Epidermal melanocyte (primary cell): ENCODE measurements around the gene ARHGAP32.
"Not testable (repeated sequence)": the region's sequence is repeated elsewhere in the genome, so short reads cannot be mapped to it uniquely, and the experiment has no call there.

Source experiments
- DNase-seq: peaks from one replicate; pipeline ENCODE4 v3.0.0; 2011; ENCODE audit warnings: low spot score; ENCODE audit not compliant: insufficient read length

The ARHGAP32 gene

DNA sequence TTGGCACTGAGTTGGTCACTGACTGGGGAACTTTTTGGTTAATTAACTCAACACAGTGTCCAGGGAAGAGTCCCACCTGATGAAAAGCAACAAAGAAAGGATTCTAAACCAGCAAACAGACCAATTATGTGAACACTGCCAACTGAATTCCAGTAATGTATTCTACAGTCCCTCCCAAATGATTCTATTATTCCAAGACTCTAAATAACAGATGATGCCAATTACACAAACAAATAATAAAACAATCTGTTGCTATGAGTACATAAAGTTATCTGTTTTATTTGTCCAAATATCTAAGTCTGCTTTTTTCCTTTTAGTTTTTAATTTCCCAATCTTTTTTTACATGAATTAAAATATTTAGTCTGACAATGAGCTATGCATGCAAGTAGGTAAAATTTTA lies 151.2 kb downstream of the ARHGAP32 start:
- DNase-seq: no peak

DNA sequence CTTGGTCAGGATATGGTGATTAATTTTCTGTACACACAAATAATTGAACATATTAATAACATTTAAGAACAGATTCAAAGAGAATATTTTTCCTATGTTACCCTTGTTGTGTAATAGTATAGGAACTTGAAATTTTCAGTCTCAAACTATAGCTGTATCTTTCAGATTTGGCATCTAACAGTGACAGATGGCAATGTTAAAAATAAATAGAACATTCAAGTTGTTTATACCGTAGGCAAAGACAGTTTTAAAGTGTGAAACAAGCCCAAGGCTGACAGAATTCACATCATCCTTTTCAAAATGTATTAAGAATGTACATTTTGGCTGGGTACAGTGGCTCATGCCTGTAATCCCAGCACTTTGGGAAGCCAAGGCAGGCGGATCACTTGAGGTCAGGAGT lies 156.9 kb downstream of the ARHGAP32 start:
- no peak for DNase-seq

DNA sequence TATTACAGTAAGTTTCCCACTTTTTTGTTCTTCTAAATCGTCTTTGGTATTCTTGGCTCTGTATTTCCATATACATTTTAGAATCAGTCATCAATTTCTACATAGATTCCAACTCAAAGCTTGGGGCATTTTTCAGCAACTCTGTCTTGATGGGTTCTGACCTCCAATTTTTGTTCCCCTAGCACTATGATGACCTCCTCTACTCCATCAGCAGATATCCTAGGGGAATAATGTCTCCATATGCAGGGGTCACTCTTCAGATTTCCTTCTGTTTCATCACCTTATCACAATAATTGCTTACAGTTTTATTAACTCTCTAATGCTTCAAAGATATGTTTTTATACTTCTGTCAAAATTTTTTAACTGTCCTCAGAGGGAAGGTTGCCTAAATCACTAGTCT lies 158.1 kb downstream of the ARHGAP32 start:
- DNase-seq: no peak

DNA sequence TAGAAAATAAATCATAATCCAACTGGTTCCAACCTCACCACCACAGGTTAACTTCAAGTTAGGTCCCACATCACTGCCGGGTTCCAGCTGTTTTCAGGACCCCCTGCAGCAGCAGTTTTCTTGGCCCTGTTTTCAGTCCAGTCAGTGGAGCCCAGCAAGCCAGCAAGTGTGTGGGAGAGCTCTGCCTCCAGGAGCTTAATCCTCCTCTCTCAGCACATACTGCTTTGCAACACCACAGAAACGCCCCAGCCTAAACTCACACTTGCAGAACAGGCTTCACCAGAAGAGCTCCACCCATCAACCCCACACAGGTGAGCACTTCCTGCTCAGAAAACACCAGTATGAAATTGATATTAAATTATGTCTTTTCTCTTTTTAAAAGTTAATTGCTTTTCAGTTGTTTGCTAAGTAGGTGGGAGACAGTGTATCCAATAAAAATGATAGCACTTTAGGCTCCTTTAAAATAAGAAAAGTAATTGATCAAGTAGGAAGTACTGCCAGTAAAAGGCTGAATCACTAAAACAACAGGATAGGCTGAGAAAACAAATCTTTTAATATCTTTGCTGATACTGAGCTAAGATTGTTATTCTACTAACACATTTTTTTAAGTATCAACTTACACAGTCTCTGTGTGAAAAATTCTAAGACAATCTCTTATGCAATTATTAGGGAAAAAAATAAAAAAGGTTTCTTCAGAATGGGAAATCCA lies 168.0 kb downstream of the ARHGAP32 start:
- no peak for DNase-seq

DNA sequence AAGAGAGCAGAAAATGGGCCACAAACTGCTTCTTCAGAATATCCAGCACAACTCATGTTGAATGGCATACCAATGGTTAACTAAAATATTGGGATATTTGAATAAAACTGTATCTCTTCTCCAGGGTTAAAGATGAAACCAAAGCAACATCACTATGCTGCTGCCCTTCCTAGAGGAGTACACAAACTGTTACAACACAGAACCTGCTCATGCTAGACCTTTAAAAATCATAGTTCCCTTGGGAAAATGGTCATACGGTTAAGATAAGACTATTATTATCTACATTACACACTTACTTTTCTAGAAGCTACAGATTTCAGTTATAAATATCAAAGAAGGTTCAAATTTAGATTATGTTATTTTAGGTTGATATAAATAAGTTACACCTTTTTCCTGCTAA lies 170.8 kb downstream of the ARHGAP32 start:
- DNase-seq: no peak

DNA sequence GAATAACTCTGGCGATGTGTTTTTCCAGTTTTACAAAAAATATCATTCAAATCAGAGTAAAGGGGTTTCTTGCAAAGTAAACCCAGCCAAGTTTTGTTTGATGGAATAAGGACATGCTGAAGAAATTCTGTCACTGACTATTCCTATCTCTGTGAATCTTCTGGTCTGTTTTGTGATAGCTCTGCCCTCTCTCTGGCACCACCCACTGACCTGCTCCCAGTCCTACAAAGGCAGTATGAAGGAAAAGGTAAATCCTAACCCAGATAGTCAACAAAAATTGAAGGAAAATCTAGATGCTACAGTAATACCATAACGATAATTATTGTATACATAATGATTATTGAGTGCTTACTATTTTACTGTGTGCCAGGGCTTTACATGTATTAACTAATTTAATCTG lies 173.1 kb downstream of the ARHGAP32 start:
- DNase-seq: no peak

DNA sequence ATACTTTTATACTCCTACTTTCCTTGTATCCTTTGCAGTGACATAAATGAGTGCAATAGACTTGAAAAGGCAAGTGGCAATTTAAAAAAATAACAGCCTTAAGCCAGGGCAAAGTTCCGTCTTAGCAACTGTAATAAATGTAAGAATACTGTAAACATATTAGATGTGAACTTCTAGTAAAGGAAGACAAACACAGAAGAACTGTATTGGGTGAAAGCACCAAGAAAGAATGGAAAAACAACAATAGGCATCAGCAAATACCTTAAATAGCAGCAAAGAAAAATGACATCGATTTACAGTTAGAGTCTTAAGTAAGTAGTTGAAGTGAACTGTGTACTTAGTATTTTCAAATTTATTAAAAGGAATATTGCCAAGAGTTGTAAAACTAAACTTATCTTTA lies 174.0 kb downstream of the ARHGAP32 start:
- no peak for DNase-seq

DNA sequence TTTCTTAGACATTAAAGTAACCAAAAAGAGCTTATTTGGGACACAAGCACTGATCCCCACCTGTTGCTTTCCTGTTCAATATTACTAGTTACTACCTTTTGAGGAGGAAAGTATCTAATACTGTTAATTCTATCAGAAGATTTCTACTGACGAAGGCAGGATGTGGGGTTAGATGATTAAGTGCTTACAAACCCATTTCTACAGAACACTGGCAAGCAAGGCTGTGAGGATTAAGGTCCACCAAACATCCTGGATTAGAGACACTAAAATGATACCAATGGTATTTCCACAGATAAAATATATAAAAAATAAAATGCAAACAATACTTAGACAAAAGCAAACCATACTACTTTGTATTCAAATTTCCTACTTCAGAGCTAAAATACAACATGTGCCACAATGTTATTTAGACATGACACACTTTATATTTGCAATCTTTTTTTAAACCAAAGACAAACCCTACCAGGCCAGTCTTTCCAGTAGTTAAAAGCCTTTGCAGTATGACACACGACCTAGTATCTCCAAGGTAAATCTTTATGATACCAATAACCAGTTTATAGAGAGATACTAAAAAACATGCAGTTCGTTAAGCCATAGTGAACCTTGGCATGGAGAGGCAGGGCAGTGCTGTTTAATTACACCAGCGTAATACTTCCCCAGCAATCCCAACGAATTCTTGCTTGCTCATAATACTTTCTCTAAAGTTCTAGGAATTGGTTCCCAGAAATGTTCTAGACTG lies 178.2 kb downstream of the ARHGAP32 start:
- DNase-seq: no peak

DNA sequence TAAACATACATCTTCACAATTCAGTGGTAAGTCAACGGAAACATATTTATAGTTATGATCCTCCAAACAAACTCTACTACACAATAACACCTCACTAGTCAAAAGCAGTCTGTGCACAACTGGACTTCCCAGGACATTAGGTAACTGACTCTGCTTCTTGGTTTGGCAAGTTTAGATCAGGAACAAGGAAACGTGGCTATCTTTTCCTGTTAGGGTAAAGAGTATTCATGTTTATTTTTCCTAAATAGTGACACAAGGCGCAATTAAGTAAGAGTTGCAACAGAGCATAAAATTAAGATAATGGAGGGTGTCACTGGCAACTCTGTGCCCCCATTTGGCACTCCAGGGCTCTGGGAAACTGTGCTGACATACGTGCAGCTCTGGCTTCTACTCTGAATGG lies 179.2 kb downstream of the ARHGAP32 start:
- no peak for DNase-seq

DNA sequence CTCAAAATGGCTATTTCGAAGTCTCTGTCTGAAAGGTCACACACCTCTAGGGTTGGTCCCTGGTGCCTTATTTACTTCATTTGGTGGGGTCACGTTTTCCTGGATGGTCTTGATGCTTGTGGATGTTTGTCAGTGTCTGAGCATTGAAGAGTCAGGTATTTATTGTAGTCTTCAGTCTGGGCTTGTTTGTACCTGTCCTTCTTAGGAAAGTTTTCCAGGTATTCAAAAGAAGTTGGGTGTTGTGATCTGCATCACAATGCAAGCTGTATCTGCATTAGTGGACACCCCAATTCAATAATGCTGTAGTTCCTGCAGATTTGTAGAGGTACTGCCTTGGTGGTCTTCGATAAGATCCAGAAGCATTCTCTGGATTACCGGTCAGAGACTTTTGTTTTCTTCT lies 186.0 kb downstream of the ARHGAP32 start:
- no peak for DNase-seq

DNA sequence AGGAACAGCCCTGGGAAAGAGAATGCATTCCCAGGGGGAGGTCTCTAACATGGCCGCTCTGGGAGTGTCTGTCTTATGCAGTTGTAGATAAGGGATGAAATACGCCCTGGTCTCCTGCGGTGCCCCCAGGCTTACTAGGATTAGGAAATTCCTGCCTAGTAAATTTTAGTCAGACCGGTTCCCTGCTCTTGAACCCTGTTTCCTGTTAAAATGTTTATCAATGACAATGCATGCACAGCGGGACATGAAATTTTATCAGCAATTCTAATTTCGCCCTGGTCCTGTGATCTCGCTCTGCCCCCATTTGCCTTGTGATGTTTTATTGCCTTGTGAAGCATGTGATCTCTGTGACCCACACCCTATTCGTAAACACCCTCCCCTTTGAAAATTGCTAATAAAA lies 193.0 kb downstream of the ARHGAP32 start:
- not testable (repeated sequence) for DNase-seq

DNA sequence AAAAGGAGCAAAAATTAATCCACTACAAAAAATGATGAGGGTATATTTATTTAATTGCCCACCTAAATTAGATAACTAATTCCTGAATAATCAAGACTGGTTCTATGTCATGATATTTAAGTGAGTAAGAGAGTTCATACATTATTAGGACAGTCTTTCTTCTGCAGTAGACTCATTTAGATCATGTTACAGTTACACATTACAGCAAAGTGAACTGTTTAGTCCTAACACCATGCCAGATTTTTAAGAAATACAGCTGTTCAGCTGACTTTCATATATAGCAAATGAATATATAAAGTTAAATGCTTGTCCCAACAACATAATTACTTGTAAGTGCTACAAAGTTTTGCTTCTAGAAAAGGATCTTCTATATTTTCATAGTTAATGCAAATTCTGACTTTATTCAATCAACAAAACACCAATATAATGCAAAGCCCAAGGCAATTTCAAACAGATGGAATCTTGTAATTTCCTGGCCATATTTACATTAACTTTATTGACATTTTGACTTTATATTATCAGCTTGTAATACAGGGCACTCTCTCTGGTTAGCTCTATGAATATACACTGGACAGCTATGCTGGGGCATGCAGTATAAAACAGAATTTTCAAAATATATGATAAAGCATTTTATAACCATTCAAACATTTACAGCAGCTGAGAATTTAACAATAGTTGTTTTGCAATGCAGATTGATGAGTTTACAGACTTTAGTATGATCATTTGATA lies 203.7 kb downstream of the ARHGAP32 start:
- DNase-seq: no peak

DNA sequence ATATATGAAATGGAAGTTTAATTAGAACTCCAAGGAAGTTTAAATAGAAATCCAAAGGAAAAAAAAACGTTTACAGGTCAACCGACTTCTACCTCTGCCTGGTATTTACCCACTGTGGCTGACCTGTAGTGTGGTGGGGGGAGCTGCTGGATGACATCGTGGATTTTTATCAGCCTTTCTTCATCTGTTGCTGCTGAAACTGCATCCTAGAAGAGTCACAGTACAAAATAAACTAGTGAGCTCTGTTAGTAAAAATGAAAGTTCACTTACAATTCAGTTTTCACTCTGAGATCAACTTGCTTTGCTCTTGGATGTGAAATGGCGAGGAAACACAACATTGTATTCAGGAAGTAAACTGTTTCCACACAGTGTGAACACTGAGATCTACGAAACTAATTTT lies 206.2 kb downstream of the ARHGAP32 start:
- no peak for DNase-seq

DNA sequence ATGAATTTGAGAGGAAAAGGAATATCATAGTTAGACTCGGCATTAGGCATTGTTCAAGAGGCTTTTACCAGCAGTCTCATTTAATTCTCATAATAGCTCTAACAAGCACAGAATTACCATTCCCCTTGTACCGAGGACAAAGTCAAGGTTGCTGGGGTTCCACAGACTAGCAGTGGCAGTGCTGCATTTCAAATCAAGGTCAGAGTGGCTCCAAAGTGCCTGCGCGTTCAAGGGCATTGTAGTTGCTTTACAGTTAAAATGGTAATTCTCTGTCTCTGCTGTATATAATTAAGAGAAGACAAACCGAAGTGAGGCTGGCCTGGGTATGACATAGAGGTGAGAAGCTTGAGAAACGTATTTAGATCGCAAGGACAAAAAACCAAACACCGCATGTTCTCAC lies 209.1 kb downstream of the ARHGAP32 start:
- DNase-seq: no peak

DNA sequence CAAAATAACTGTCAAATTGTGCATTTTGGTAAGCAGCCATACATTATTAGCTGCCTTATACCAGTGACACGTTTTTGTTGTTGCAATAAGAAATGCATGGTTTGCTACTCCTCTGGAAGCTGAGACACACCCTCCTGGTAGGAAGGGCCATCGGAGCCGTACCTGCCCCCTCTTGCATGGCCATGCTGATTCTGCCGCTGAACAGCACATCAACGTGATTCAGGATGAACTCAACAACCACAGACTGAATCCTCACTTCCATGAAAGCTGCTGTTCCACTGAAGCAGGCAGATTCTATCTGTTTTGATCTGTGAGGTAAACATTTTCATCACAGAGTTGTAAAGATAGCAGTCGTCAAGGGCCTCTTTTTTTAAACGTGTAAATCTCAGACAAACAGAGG lies 210.9 kb downstream of the ARHGAP32 start:
- DNase-seq: no peak

DNA sequence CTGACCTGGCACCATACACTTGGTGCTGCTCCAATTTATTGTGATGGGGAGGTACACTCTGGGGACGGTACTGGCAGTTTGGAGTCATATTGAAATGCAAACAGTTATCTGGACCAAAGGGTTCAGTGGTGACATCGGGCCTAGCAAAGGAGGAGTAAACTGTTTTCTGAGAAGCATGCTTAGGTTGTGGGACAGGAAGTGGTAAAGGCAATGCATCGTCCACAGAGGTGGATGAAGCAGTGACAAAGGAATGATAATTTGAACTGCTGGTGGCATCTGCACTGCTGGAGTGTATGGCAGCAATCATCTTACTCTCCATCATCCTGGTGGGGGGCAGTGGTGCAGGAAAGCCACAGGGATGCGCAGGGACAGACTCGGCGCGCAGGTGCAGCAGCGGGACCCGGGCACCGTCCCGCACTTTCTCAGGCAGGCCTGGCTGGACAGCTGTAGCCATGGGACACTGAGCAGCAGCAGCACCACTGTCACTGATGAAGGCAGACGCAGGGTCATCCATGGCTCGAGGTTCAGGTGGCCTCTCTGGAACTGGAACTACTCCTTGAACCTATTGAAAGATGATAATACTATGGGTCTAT lies 221.4 kb downstream of the ARHGAP32 start:
- no peak for DNase-seq

DNA sequence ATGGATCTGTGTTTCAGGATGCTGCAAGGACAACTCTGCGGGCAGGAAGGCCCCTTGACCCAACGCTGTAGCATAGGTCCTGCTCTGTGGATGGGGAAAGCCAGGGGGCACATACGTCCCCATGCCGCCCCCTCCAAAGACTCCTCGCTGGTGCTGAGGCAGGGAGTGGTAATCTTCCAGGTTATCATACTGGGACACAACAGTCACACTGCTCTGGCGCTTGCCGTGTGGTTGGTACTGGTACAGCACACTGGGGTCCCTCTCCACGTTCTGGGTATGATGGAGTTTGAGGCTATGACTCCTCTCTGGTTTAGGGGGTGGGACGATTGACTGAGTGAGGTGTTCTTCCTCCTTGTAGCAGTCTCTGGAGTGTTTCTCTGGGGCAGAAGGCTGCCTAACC lies 223.2 kb downstream of the ARHGAP32 start:
- no peak for DNase-seq

DNA sequence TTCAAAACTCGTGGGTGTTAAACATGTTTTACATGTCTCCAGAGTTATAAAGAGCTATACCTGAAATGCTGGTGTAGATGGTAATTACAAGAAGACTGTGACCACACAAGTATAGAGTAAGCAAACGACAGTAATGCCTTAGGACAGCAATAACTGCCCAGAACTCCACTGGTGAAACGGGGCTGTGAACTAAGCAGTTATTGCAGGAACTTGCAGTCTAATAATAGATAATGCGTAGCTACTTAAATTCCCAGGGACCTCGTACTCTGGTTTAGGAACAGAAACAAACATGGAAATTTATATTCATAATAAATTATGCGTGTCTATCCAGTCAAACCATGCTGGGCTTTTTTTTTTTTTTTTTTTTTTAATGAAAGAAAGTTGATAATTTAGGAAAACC lies 224.5 kb downstream of the ARHGAP32 start:
- DNase-seq: no peak

DNA sequence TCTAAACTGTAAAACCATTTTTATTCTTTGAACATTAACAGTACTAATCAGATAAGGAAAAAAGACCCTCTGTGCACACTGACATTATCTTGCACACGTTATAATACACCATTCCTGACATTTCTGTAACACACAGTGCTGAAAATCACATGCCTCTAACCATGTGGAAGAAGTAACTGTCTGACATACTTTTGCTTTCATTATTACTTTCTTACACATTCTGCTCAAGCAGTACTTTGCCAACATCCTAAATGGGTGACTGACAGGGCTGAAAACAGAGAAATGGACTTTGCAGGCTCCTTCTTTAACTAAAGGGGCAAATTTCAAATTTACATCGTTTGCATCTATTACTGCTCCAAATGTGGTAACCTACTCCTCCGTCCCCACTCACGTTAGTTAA lies 226.6 kb downstream of the ARHGAP32 start:
- DNase-seq: no peak

DNA sequence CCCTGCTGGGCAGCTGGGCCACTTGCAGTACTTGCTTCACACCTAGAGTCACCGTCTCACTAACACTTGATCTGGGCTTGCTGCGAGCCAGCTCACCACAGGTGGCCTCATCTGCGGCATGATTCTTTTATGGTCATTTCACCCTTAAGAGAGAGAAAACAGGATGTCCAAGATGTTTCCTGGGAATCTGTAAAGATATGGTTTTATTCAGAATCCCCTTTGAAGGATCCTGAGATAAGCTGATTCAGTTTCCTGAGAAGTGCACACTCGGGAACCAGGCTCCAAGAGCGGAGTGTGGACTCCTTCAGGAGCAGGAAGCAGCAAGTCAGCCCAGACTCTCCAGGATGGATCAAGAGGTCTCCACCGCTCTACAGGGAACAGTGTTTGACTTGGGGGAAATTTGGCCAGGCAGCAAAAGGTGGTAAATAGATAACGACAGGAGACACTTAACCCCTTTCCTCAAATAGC lies 227.6 kb downstream of the ARHGAP32 start:
- no peak for DNase-seq

DNA sequence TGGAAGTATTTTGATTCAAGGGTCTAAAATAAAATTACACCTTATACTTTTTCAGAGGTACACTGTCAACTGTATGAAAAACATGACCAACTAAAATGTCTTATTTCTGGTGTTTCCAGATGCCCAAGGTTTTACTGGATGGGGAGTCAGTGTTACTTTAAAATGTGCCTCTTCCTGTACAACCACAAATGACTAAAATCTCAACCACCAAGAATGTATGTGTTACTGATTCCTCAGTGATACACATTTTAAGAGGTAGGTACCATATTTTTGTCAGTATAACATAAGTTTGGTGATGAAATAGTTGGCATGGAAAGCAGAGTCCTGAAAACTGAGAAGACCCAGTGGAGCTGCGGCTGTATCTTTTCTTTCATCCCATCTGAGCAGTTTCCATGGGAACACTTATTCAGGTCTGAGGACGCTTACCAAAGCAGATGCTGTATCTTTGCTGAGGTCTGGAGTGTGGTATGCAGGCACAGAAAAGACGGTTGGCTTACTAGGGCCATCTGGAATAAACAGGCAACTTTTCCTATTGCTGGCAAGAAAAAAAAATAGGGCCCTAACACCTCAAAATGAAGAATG lies 228.3 kb downstream of the ARHGAP32 start:
- no peak for DNase-seq

DNA sequence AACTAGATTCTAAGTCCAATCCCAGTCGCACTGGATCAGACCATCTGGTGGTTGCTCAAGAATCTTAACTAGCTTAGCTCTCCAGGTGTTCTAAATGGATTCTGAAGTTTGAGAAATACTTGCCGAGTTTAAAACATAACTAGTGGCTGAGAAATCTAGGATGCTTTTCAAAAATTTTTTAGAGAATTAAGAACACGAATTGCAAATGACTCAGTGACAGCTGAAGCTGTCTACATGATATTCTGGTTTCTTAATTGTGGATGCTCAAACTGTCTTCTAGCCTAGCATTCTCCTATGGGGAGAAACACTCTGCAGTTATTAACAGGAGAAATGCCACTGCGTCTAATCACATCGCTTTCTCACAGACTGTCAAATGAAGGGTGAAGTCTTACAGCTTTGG lies 229.2 kb downstream of the ARHGAP32 start:
- no peak for DNase-seq
